GM21447 (cell line): ENCODE results near the gene STX8.

Experiments used
- ATAC-seq: cut with Tn5 transposase; IDR thresholded peaks from one replicate; pipeline ENCODE4 v1.9.1; 2021; ENCODE audit not compliant: unreplicated experiment

Gene STX8

GRCh38 chr17:9230861-9231260 lies 344.8 kb downstream of the STX8 start:
- ATAC-seq: no peak

DNA sequence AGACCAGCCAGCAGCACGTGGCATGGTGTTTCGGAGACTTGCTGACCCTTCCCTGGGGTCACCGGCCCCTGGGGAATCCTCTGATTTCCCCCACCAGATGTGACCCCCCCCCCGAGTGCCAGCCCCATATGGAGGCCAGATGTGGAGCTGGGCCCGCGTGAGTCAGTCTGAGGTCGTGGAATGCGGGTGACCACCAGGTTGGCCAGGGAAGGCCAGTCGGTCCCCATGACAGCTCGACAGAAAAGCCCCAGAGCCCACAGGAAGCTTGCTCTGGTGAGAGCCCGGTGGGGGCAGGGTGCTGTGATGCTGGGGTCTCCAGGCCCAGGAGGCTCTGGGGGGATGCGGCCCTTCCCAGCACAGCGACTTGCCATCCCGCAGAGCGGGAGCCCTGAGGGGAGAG lies 345.3 kb downstream of the STX8 start:
- no peak for ATAC-seq

DNA sequence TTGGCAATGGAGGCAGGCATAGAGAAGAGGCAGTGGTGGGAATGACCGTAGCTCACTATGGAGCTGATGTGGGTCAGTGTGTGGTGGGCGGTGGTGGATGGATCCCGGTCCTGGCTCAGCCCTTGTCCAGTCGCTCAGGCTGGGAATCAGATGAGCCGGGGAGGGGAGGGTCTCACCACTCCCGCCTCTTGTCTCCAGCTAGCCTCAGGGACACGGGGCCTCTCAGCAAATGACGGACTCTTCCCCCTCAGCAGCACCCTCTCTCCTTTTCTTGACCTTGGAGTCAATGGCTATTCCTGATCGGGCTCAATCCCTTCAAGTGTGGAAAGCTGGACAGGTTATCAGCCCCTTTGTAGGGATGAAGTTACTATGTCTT lies 345.8 kb downstream of the STX8 start:
- no peak for ATAC-seq

DNA sequence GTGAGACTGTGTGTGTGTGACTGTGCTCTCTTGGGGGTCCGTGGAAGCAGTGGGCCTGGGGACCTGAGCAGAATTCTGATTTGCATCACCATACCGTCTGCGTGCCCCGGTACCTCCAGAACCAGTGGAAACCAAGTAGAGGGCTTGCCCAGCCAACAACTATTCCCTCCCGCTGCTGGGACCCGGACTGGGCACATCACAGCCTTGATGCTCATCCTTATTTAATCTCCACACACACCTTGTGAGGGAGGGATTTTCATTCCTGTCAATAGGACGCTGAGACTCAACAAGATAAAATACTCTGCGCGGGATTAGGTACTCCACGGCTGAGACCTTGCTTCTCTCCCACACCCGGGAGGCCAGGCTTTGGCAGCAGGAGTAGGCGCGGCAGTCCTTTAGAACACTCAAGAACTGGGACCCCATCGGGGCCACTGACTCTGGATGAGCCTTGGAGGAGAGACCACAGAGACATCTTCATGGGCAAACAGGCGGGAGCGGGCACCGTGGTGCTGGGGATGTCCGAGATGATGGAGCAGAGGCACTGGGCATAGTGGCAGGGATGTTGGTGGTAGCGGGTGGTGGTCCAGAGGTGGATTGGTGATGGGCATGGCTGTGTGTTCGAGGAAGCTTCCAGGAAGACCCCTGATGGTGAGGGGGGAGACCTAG lies 346.3 kb downstream of the STX8 start:
- ATAC-seq: no peak

- ATAC-seq: no peak
These were observed 347.0 kb downstream of the STX8 start for GRCh38 chr17:9228408-9229159.

DNA sequence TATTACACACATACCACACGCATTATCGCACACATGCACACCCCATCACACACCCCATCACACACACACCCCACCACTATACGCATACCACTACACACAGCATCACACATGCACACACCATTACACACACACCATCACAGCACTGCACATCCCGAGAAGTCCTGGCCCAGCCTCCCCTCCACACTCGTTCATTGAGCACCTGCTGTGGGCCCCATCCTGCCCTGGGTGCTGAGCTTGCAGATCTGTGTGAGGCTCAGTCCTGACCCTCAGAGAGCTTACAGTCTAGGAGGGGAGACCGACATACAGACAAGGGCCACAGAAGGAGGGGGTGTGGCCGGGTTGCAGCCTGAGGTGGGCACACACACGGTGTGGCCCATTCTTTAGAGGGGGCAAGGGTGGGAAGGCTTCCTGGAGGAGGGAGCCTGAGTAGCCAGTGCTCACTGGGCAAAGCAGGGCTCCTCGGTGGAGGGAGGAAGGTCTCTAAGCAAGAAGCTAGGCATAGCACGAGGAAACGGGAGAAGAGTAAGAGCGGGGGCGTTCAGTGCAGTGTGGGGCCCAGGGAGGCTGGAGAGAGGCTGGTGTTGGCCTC lies 347.7 kb downstream of the STX8 start:
- no peak for ATAC-seq

GRCh38 chr17:9226794-9227135 lies 348.9 kb downstream of the STX8 start:
- no peak for ATAC-seq

GRCh38 chr17:9226130-9226793 lies 349.4 kb downstream of the STX8 start:
- no peak for ATAC-seq

GRCh38 chr17:9225305-9226101 lies 350.1 kb downstream of the STX8 start:
- ATAC-seq: no peak

DNA sequence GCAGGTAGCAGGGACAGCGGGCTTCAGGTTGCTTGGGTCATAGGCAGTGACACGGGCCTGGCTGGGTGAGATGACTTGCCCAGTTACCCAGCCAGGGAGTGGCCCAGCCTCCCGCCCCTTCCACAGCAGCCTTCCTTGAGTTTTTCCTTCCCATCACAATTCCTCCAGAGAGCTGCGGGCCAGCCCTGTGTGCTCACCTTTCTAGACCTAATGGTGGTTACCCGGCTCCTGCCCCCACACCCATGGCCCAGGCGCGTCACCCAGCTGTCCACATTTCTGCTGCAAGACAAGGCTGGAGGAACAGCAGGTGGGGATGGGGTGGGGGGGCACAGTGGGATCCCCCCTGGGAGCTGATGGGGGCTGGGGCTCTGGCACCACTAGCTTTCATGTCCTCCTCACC lies 351.1 kb downstream of the STX8 start:
- ATAC-seq: no peak

GRCh38 chr17:9223531-9223930 lies 352.1 kb downstream of the STX8 start:
- no peak for ATAC-seq

- no peak for ATAC-seq
These were observed 353.8 kb downstream of the STX8 start for GRCh38 chr17:9221922-9222180.

- ATAC-seq: no peak
These were observed 354.3 kb downstream of the STX8 start for GRCh38 chr17:9221147-9221921.

DNA sequence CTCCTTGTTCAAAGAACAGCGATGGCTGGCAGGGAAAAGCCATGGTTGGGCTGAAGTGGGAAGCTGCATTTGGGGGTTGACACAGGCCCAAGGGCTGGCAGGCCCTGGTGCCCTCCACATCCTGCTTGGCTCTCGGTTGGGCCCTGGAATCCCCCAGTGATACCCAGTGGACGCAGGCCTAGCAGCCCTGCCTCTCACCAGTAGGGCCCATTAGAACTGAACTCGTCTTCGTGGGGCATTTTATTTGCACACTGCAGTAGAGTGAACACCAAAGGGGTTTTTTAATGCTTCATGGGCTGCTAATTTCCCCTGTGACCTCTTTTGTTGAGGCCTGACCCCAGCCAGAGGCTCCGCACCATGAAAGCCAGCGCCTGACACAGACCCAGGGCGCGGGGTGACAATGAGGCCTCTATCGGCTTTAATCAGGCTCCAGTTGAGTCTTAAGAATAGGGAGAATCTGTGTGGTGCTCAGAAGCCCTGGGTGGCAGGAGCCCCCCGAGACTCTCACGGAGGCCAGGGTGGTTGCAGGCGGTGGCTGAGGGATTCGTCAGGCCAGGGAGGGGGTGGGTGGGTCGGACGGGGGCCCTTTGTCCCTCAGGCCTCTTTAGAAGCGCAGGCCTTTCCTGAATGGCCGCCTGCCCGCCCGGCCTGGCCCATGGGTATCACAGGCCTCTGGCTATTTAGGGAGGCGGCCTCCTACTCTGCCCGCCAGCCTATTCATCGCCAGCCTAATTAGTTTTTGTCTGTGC lies 355.0 kb downstream of the STX8 start:
- ATAC-seq: no peak

DNA sequence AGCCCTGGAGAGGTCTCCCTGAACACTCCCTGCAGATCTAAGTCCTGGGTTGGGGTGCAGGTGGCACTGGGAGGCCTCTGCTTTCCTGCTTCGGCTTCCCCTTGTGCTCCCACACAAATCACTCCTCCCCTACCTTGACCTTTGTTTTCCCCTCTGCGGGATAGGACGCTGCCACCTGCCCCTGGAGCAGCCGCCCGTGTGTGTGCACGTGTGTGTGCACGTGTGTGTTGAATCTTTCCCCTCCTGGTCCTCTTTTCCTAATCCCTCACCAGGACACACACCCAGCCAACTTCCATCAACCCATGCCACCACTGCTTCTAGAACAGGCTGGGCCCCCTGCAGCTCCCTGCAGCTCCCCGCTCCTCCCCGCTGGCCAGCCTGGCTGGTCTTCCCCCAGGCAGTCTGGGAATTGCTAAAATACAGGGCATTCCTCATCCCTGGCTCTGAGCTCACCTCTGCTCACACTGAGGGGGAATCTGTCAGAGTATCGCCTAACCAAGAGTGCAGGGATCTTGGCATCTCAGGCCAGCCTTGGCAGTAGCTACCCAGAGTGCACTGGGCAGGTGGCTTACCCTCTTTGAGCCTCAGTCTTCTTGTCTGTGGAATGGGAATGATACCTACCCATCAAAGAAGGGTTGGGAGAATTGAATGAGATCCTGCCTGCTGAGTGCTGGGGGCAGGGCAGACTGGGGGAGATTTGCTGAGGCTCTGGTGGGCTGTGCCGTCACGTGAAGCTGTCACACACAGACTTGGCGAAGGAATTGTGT lies 355.8 kb downstream of the STX8 start:
- no peak for ATAC-seq

GRCh38 chr17:9218911-9219310 lies 356.7 kb downstream of the STX8 start:
- no peak for ATAC-seq

DNA sequence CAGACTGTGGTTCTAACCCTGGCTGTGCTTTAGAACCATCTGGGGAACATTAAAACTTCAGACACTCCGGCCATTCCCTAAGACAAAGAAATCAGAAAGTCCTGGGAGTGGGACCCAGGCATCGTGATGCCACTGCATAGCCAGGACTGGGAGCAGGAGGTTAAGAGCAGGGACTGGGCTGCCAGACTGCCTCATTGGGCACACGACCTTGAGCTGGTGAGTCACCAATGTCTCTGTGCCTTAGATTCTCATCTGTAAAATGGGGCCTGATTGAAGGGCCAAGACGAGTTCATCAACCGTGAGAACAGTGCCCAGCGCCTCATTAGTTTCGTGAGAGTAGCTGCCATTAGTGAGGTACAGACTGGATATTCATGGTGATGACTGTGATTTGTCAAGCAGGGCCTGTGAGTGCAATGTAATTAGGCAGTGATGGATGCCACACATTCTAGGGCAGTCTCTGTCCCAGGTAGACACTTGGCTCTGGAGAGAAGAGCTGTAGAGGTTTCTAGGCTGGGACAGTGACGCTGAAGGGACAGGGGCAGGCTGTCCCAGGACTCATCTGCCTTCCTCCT lies 357.5 kb downstream of the STX8 start:
- ATAC-seq: no peak

GRCh38 chr17:9217151-9218056 lies 358.2 kb downstream of the STX8 start:
- ATAC-seq: no peak
